H1 (cell line): Measurements from ENCODE around the gene SCMH1. TPM values are rescaled to one million over a fixed set of nuclear protein-coding genes. Genes with fewer than 3 reads are reported as not detected.

Experiments
- CTCF ChIA-PET: fragments of 300-600 bp; sonication (Branson Sonifier 250); formaldehyde crosslinking; loops from one replicate; lab custom pipeline; 2021; ENCODE audit not compliant: partially characterized antibody; lab: Charles Lee
- POLR2A ChIA-PET: fragments of 300-600 bp; sonication (Branson Sonifier 250); formaldehyde crosslinking; loops from one replicate; lab custom pipeline; 2021; ENCODE audit warnings: inconsistent platforms; ENCODE audit not compliant: partially characterized antibody; lab: Charles Lee
- DNase-seq, 2 experiments: peaks; one replicate each; pipeline versions ENCODE4 v3.0.0 to v3.0.0-alpha.2; 2010 to 2022; ENCODE audit warnings: low spot score in 2 of 2, low read depth in 1 of 2, mixed read lengths in 1 of 2
- FAIRE-seq: peaks from 2 replicates; lab custom pipeline; 2011; peaks lifted over from hg19 to GRCh38; lab: Jason Lieb, UNC
- H2AFZ ChIP-seq: 2 replicates; pipeline ENCODE4 v1.8.1; 2012; ENCODE audit warnings: low read length, inconsistent platforms
- H2AK5ac ChIP-seq: 2 replicates; pipeline ENCODE4 v1.6.1; 2013; ENCODE audit warnings: low read depth, low read length
- H2BK120ac ChIP-seq: replicated peaks from 2 replicates; pipeline ENCODE3; 2013; ENCODE audit warnings: low read depth, low read length, inconsistent platforms
- H2BK12ac ChIP-seq: 2 replicates; pipeline ENCODE4 v1.6.1; 2013; ENCODE audit warnings: low read depth, low read length
- H2BK15ac ChIP-seq: 2 replicates; pipeline ENCODE4 v1.6.1; 2013; ENCODE audit warnings: low read length
- H2BK20ac ChIP-seq: 2 replicates; pipeline ENCODE4 v1.6.1; 2013; ENCODE audit warnings: low read length
- H2BK5ac ChIP-seq: 2 replicates; pipeline ENCODE4 v1.6.1; 2013; ENCODE audit warnings: low read depth, low read length
- H3K14ac ChIP-seq: 2 replicates; pipeline ENCODE4 v1.6.1; 2013; ENCODE audit warnings: inconsistent platforms; ENCODE audit not compliant: insufficient read length
- H3K18ac ChIP-seq: 2 replicates; pipeline ENCODE4 v1.6.1; 2013; ENCODE audit warnings: low read length; ENCODE audit errors: extremely low read depth
- H3K23ac ChIP-seq: 2 replicates; pipeline ENCODE4 v1.6.1; 2013; ENCODE audit warnings: inconsistent platforms; ENCODE audit not compliant: insufficient read length
- H3K23me2 ChIP-seq: 2 replicates; pipeline ENCODE4 v1.6.1; 2013; ENCODE audit warnings: low read depth, low read length
- H3K27ac ChIP-seq: 2 replicates; pipeline ENCODE4 v1.6.1; 2011; ENCODE audit warnings: low read depth, low read length, inconsistent platforms
- H3K27me3 ChIP-seq, 4 experiments: replicated peaks in 1 of 4; 1 replicate in 1 of 4; 2 replicates in 3 of 4; pipeline versions ENCODE4 v1.6.1 to v1.8.1; 2011 to 2013; ENCODE audit warnings: low read length in 3 of 4, mild to moderate bottlenecking in 3 of 4, inconsistent platforms in 2 of 4, mixed read lengths in 2 of 4, moderate library complexity in 1 of 4; ENCODE audit not compliant: control insufficient read depth in 3 of 4, insufficient read depth in 3 of 4; ENCODE audit errors: extremely low read depth in 1 of 4
- H3K36me3 ChIP-seq, 4 experiments: 2 replicates each; pipeline versions ENCODE4 v1.6.1 to v1.8.1; 2011 to 2013; ENCODE audit warnings: mild to moderate bottlenecking in 4 of 4, low read length in 3 of 4, moderate library complexity in 2 of 4, control low read depth in 1 of 4, inconsistent platforms in 1 of 4; ENCODE audit not compliant: insufficient read depth in 4 of 4, control insufficient read depth in 2 of 4
- H3K4ac ChIP-seq: replicated peaks from 2 replicates; pipeline ENCODE3; 2013; ENCODE audit warnings: low read length, low read depth, mixed read lengths, inconsistent platforms; ENCODE audit not compliant: insufficient read length
- H3K4me1 ChIP-seq, 4 experiments: replicated peaks in 1 of 4; 1 replicate in 1 of 4; 2 replicates in 3 of 4; pipeline versions ENCODE4 v1.6.1 to v1.8.1; 2011 to 2013; ENCODE audit warnings: low read length in 3 of 4, inconsistent platforms in 2 of 4, mixed read lengths in 1 of 4; ENCODE audit not compliant: insufficient read depth in 4 of 4, control insufficient read depth in 3 of 4
- H3K4me2 ChIP-seq, 2 experiments: 2 replicates each; pipeline versions ENCODE4 v1.6.1 to v1.8.1; 2011 to 2013; ENCODE audit warnings: low read depth in 2 of 2, low read length in 2 of 2, control low read depth in 1 of 2, inconsistent platforms in 1 of 2, mild to moderate bottlenecking in 1 of 2; ENCODE audit not compliant: insufficient read depth in 1 of 2
- H3K4me3 ChIP-seq, 4 experiments: fragments of 200-600, 300-600 bp in 1 of 4; sonication (generic), shearing (Covaris generic), sonication (Bioruptor Twin) in 1 of 4; 2 replicates each; pipeline versions ENCODE4 v1.5.1 to v1.8.1; 2011 to 2016; ENCODE audit warnings: low read length in 4 of 4, low read depth in 3 of 4, control low read depth in 2 of 4, inconsistent platforms in 2 of 4, mild to moderate bottlenecking in 2 of 4, mixed read lengths in 1 of 4, moderate library complexity in 1 of 4; ENCODE audit not compliant: insufficient read depth in 2 of 4; ENCODE audit errors: extremely low read depth in 1 of 4
- H3K56ac ChIP-seq: replicated peaks from 2 replicates; pipeline ENCODE3; 2013; ENCODE audit warnings: low read depth, mild to moderate bottlenecking, mixed read lengths, low read length, inconsistent platforms; ENCODE audit not compliant: insufficient read length
- H3K79me1 ChIP-seq: 2 replicates; pipeline ENCODE4 v1.6.1; 2013; ENCODE audit warnings: low read depth, low read length, control low read depth
- H3K79me2 ChIP-seq, 2 experiments: 2 replicates each; pipeline versions ENCODE4 v1.6.1 to v1.8.1; 2012 to 2013; ENCODE audit warnings: low read length in 2 of 2, mild to moderate bottlenecking in 2 of 2, inconsistent platforms in 1 of 2; ENCODE audit not compliant: insufficient read depth in 2 of 2, control insufficient read depth in 1 of 2
- H3K9ac ChIP-seq, 4 experiments: replicated peaks in 1 of 4; 1 replicate in 1 of 4; 2 replicates in 3 of 4; pipeline versions ENCODE4 v1.6.1 to v1.8.1; 2011 to 2013; ENCODE audit warnings: low read depth in 3 of 4, low read length in 3 of 4, control low read depth in 2 of 4, mild to moderate bottlenecking in 2 of 4, moderate library complexity in 2 of 4, inconsistent platforms in 1 of 4; ENCODE audit errors: extremely low read depth in 1 of 4
- H3K9me3 ChIP-seq, 2 experiments: 2 replicates each; pipeline versions ENCODE4 v1.6.1 to v1.8.1; 2012 to 2013; ENCODE audit warnings: mild to moderate bottlenecking in 2 of 2, moderate library complexity in 2 of 2, control low read depth in 1 of 2, inconsistent platforms in 1 of 2, low read depth in 1 of 2, low read length in 1 of 2, mixed read lengths in 1 of 2; ENCODE audit not compliant: insufficient read depth in 2 of 2
- H4K20me1 ChIP-seq, 2 experiments: replicated peaks in 1 of 2; 2 replicates each; pipeline versions ENCODE3 to v1.8.1; 2011 to 2013; ENCODE audit warnings: inconsistent platforms in 2 of 2, low read length in 2 of 2, mild to moderate bottlenecking in 1 of 2; ENCODE audit not compliant: insufficient read depth in 2 of 2, control insufficient read depth in 1 of 2
- H4K5ac ChIP-seq: 2 replicates; pipeline ENCODE4 v1.6.1; 2013; ENCODE audit warnings: low read length, low read depth, mixed read lengths, inconsistent platforms; ENCODE audit not compliant: insufficient read length
- H4K8ac ChIP-seq: 2 replicates; pipeline ENCODE4 v1.8.0; 2013; ENCODE audit warnings: mild to moderate bottlenecking, moderate library complexity, low read length, inconsistent platforms; ENCODE audit not compliant: insufficient read depth; ENCODE audit errors: extremely low read depth
- H4K91ac ChIP-seq: replicated peaks from 2 replicates; pipeline ENCODE3; 2013; ENCODE audit warnings: low read length, mixed read lengths, inconsistent platforms; ENCODE audit not compliant: insufficient read length
- CBX8 ChIP-seq: fragments of 300-800, 300-1000 bp; sonication (generic); IDR thresholded peaks from 2 replicates; pipeline ENCODE4 v1.7.1; 2016; ENCODE audit warnings: low read depth, low read length, borderline replicate concordance
- CTBP2 ChIP-seq: IDR thresholded peaks from 2 replicates; pipeline ENCODE4 v1.7.0; 2011; ENCODE audit warnings: borderline replicate concordance, mild to moderate bottlenecking, moderate library complexity, mixed read lengths, low read length; ENCODE audit not compliant: insufficient read depth, insufficient read length
- FOSL1 ChIP-seq: IDR thresholded peaks from 2 replicates; pipeline ENCODE4 v1.6.1; 2011; ENCODE audit warnings: mild to moderate bottlenecking, low read depth, low read length, moderate library complexity; ENCODE audit not compliant: insufficient read depth
- GABPA ChIP-seq: IDR thresholded peaks from 2 replicates; pipeline ENCODE4 v1.6.1; 2011; ENCODE audit warnings: mild to moderate bottlenecking, low read length, moderate library complexity, borderline replicate concordance; ENCODE audit not compliant: insufficient read depth
- HDAC2 ChIP-seq, 2 experiments: fragments of 300-600 bp in 1 of 2; sonication (generic) in 1 of 2; IDR thresholded peaks; 2 replicates each; pipeline ENCODE4 v1.6.1; 2011 to 2012; ENCODE audit warnings: low read depth in 2 of 2, low read length in 2 of 2, mild to moderate bottlenecking in 2 of 2, moderate library complexity in 2 of 2, borderline replicate concordance in 1 of 2, inconsistent platforms in 1 of 2
- KDM1A ChIP-seq: fragments of 200-600, 300-600 bp; sonication (generic); IDR thresholded peaks from 2 replicates; pipeline ENCODE4 v1.7.1; 2016; ENCODE audit warnings: mild to moderate bottlenecking, low read length, borderline replicate concordance
- MAX ChIP-seq: IDR thresholded peaks from 2 replicates; pipeline ENCODE4 v1.6.1; 2012; ENCODE audit warnings: inconsistent platforms
- NANOG ChIP-seq: IDR thresholded peaks from 2 replicates; pipeline ENCODE4 v1.6.1; 2011; ENCODE audit warnings: low read length, low read depth, mild to moderate bottlenecking, inconsistent platforms; ENCODE audit not compliant: insufficient read depth, poor library complexity, severe bottlenecking
- RBBP5 ChIP-seq: IDR thresholded peaks from 2 replicates; pipeline ENCODE4 v1.7.1; 2012; ENCODE audit warnings: low read depth, mild to moderate bottlenecking, inconsistent platforms, low read length, moderate library complexity, borderline replicate concordance
- RFX5 ChIP-seq: IDR thresholded peaks from 2 replicates; pipeline ENCODE4 v1.6.1; 2011; ENCODE audit warnings: low read depth, low read length, improper control_type of control experiment, borderline replicate concordance
- RNF2 ChIP-seq: fragments of 200-900, 300-1000 bp; sonication (generic); IDR thresholded peaks from 2 replicates; pipeline ENCODE4 v1.7.1; 2016; ENCODE audit warnings: borderline replicate concordance, low read depth, mild to moderate bottlenecking, antibody characterized with exemption, low read length; ENCODE audit not compliant: poor library complexity, severe bottlenecking; ENCODE audit errors: missing control alignments
- YY1 ChIP-seq: IDR thresholded peaks from 2 replicates; pipeline ENCODE4 v1.6.1; 2011; ENCODE audit warnings: low read depth, mild to moderate bottlenecking, low read length
- WGBS, 2 experiments: shearing (Covaris generic) in 1 of 2; methylation state at CpG; one replicate each; pipeline versions ENCODE4 v1.1.6 to v1.1.7; 2013 to 2015; ENCODE audit warnings: low lambda C conversion rate in 2 of 2, mixed read lengths in 2 of 2, inconsistent platforms in 1 of 2, low coverage in 1 of 2, missing lambda C conversion rate in 1 of 2; ENCODE audit not compliant: insufficient replicate concordance in 2 of 2, insufficient coverage in 1 of 2, insufficient read length in 1 of 2; ENCODE audit errors: extremely low coverage in 1 of 2, missing lambda C conversion rate in 1 of 2; 5-methylcytosine and 5-hydroxymethylcytosine counted together
- polyA plus RNA-seq, 7 experiments: library from polyadenylated mRNA; depleted of rRNA in 3 of 7; stranded (reverse) in 5 of 7; unstranded in 2 of 7; fragments of >200 nt in 5 of 7; fragments of 200-250 nt in 2 of 7; gene quantifications; 1 replicate in 5 of 7; 2 replicates in 1 of 7; 4 replicates in 1 of 7; pipeline versions ENCODE4 v1.2.1 to v1.2.3, GENCODE V29; 2011 to 2013; ENCODE audit warnings: missing spikeins in 2 of 7, mixed read lengths in 2 of 7
- total RNA-seq: library from RNA; stranded (reverse); fragmentation: NEBNext Ultra II Directional; extraction: Animal tissue kit (Norgen Biotek cat#: 25700); gene quantifications from 2 replicates; pipeline ENCODE4 v1.2.1, GENCODE V29; 2021

Gene SCMH1
- total and polyA plus RNA-seq, 2 of the 8 experiments (the other 6 are each of a cell fraction or from before 2014, with no cell fraction given) = 16.6 to 30.7 TPM

GRCh38 chr1:41164727-41165126, 77.4 kb downstream of the SCMH1 start:
- Histone ChIP-seq H3K4me1 (no peaks in the 10 kb centered on the region), H2BK20ac (no peak overlapping the region), H3K14ac (no peak overlapping the region), H4K91ac (no peak overlapping the region), H3K4me2 (no peak overlapping the region), H3K4ac (no peak overlapping the region), H3K56ac (no peak overlapping the region), H3K9ac (no peak overlapping the region), H3K23ac (no peak overlapping the region), H3K79me1 (no peaks in the 10 kb centered on the region), H3K27me3 (no peaks in the 10 kb centered on the region), H2AFZ (no peak overlapping the region), H3K9me3 (peaks cover 6 to 12% of the 10 kb centered on the region in 2 experiments; a peak in 3 of 4 replicates), H2BK120ac (no peak overlapping the region), H3K79me2 (no peaks in the 10 kb centered on the region), H3K27ac (no peak overlapping the region), H3K4me3 (no peak overlapping the region), H3K23me2 (no peaks in the 10 kb centered on the region; the same call in 1 of the 2 replicates), H2BK5ac (no peak overlapping the region), H2BK15ac (no peak overlapping the region), H3K36me3 (peaks cover 0 to 6% (median 0%) of the 10 kb centered on the region in 4 experiments; a peak in 2 of 8 replicates), H2AK5ac (no peak overlapping the region), H4K5ac (no peak overlapping the region), H2BK12ac (no peak overlapping the region), H4K8ac (no peak overlapping the region), H4K20me1 (peaks cover 0 to 1% of the 10 kb centered on the region in 2 experiments), H3K18ac (no peak overlapping the region)
- CTCF ChIA-PET = no interaction called here
- POLR2A ChIA-PET = no interaction called here
- 95% methylated on average over 2 of the region's 2 CpGs; no CpG with 5 or more reads in 1 of the 2 experiments for WGBS, 2 experiments
- FAIRE-seq = no peak
- no peak for DNase-seq
- TF ChIP-seq RBBP5 (no peak), GABPA (no peak), YY1 (no peak), RNF2 (no peak), CTBP2 (no peak), CBX8 (no peak), MAX (no peak), FOSL1 (no peak), KDM1A (no peak), RFX5 (no peak), NANOG (no peak), HDAC2 (IDR thresholded peaks at IDR 0.05; ENCODE audit: borderline replicate concordance in 1 of 2, low read depth in 2 of 2, low read length in 2 of 2) (no peak)
